Activated gamma-delta T cell (primary cell): ENCODE results near the gene MDN1.
"Not testable (repeated sequence)": the region's sequence is repeated elsewhere in the genome, so short reads cannot be mapped to it uniquely, and the experiment has no call there.

Source experiments
- DNase-seq: peaks from one replicate; lab custom pipeline; 2025; lab: John Stamatoyannopoulos, UW

Gene MDN1

DNA sequence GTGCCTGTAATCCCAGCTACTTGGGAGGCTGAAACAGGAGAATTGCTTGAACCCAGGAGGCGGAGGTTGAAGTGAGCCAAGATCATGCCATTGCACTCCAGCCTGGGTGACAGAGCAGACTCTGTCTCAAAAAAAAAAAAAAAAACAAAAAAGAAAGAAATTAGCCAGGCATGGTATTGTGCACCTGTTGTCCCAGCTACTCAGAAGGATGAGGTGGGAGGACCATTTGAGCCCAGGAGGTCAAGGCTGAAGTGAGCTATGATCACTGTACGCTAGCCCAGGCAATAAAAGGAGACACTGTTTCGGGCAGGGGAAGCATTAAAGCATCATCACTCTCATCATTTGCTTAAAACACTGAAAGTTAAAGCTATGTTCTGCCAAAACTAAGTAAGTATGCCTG is 6.2 kb downstream of the MDN1 start:
- DNase-seq = not testable (repeated sequence)

DNA sequence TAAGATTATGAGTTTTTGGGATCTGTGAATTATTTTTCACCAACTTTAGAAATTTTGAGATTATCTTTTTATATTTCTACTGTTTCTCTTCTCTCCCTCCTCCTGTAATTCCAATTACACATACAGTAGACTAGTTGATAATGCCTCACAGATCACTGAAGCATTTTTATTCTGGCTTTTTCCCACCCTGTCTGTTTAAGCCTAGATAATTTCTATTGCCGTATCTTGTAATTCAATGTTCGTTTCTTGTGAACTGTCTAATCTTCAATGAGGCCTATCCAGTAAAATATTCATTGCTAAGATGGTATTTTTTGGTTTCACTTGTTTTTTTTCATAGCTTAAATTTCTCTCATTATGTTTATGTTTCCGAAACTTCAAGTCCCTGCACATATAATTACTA is 12.0 kb downstream of the MDN1 start:
- no peak for DNase-seq

GRCh38 chr6:89805814-89806371 is 13.7 kb downstream of the MDN1 start:
- DNase-seq = no peak

GRCh38 chr6:89803271-89803670 is 16.3 kb downstream of the MDN1 start:
- no peak for DNase-seq

DNA sequence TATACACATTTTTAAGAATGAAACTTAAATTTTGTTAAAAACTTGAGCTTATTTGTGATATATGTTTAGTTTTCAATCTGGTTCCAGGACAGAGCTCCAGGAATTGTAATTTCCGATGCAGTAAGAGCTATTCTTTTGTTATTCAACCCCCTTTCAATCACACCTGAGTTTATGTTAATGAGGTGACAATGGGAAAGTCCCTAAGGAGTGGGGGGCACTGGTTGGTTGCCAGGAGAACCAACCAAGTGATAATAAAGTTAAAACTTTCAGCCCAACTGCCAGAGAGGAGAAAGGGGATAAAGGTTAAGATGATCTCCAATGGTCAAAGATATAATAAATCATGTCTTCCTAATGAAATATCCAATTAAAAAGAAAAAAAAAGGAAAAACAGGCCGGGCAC is 19.8 kb downstream of the MDN1 start:
- no peak for DNase-seq

- no peak for DNase-seq
Measured at GRCh38 chr6:89799096-89799495, 20.5 kb downstream of the MDN1 start.

- no peak for DNase-seq
Measured at GRCh38 chr6:89797317-89797716, 22.3 kb downstream of the MDN1 start.

GRCh38 chr6:89794324-89794723 is 25.3 kb downstream of the MDN1 start:
- DNase-seq = no peak

DNA sequence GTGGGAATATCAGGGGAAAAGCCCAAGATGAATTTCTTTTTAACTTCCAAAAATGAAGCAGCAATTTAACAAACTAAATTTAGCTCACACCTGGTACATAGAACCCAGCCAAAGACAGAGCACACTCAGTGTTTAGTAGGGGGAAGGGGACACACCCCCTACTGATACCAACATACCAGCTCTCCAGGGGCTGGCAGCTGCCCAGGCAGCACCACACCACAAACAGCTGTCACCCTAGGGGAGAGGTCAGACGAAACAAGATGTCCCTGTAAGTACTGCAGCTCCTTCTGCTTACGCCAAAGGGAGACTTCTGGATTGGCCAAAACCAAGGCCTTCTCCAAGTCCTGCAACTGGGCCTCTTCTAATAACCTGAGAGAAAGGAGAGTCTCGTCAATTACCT is 26.0 kb downstream of the MDN1 start:
- no peak for DNase-seq

DNA sequence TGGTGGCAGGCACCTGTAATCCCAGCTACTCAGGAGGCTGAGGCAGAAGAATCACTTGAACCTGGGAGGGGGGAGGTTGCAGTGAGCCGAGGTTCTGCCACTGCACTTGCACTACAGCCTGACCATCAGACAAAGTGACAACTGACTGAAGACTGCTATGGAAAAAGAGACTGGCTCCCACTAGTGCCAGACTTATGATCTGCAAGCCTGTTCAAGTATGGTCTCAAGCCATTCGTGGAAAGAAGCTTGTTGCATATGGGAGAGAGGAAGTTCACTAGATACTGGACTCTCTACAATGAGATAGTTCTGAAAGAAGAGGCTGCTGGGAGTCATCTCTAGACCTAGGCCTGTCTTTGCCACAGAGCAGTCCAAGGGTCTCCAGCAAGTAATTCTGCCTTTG is 26.7 kb downstream of the MDN1 start:
- DNase-seq = no peak

GRCh38 chr6:89790403-89790802 is 29.2 kb downstream of the MDN1 start:
- no peak for DNase-seq

GRCh38 chr6:89789980-89790379 is 29.6 kb downstream of the MDN1 start:
- DNase-seq = no peak

- DNase-seq = no peak
Measured at GRCh38 chr6:89787660-89788328, 31.8 kb downstream of the MDN1 start.

GRCh38 chr6:89786970-89787369 is 32.6 kb downstream of the MDN1 start:
- no peak for DNase-seq

DNA sequence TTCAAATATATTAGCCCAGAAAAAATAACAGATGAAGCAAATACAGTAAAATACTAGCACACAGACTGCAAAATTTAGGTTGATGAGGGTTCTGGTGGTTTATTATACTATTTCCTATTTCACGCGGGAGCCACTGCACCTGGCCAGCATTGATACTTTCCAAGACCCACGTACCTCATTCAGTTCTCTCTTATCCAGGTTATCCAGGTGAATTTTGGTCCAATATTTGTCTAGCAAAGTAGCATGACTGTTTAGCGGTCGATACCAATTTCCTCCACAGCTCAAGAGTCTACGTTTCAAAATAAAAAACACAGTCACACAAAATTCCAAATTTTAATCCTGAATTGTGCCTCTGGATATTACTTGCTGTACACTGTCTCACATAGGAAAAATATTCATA is 34.8 kb downstream of the MDN1 start:
- DNase-seq = no peak

GRCh38 chr6:89783293-89783692 is 36.3 kb downstream of the MDN1 start:
- DNase-seq = not testable (repeated sequence)

DNA sequence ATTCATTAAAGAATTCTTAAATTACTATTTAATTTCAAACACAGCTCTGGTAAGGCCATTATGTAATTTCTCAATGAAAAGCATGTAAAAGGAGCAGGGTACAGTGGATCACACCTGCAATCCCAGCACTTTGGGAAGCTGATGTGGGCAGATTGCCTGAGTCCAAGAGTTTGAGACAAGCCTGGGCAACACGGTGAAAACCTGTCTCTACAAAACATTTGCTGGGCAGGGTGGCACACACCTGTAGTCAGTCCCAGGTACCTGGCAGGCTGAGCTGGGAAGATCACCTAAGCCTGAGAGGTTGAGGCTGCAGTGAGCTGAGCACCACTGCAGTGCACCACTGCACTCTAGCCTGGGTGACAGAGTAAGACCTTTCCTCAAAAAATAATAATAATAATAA is 37.4 kb downstream of the MDN1 start:
- DNase-seq = no peak

GRCh38 chr6:89781070-89782034 is 38.2 kb downstream of the MDN1 start:
- no peak for DNase-seq

DNA sequence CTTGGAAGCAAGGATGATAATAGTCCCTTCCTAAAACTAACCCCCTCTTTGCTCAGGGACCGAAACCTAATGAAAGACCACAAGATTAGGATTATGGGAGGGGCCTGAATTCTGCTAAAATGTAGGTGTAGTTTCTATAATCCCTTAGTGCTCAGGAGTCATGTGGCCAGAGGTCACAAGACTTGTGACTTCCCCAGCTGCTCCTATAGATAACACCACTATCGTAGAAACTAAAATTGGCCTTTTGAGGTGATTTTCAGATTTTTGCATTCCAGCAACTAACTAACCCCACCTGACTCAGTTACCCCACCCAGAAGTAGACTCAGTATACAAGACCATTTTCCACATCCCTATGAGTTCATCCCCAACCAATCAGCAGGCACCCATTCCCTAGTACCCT is 42.1 kb downstream of the MDN1 start:
- no peak for DNase-seq

DNA sequence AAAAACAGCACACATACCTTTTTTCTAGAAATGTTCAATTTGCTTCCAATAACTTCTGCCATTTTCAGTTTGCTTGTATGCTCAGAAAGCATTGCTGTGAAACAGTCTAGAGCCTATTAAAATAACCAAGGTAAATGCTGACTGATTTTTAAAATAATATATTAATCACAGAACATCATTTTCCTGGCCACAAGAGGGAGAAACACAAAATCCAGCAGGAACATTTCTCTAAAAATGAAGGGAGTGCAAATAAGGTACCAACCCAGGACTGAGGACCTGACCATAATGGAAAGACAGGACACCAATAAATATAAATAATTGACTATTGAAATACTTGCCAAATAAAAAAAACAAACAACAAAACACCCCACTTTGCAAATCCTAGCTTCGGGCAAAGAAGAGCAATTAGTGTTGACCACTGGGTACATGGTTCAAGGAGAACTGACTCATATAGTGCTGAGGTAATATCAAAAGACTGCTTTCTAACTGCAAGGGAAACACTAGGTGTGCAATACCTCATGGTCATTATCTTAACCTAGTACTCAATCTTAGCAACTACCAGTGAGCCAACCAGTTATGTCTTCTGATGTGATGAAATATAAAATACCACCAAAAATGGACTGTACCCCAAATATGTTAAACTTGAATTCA is 42.9 kb downstream of the MDN1 start:
- no peak for DNase-seq

GRCh38 chr6:89775150-89775549 is 44.4 kb downstream of the MDN1 start:
- no peak for DNase-seq

- DNase-seq = no peak
Measured at GRCh38 chr6:89769572-89769971, 50.0 kb downstream of the MDN1 start.
